Glutamatergic neuron (in vitro differentiated cells): ENCODE data around the gene ACBD3. TPM values are rescaled to one million over a fixed set of nuclear protein-coding genes. Genes with fewer than 3 reads are reported as not detected.

ENCODE experiments used
- DNase-seq: peaks from one replicate; pipeline ENCODE4 v3.0.0; 2022
- H3K27ac Mint-ChIP-seq: one replicate; pipeline ENCODE4 v1.8.0; 2020; ENCODE audit warnings: mild to moderate bottlenecking, mixed read lengths, inconsistent platforms; ENCODE audit not compliant: unreplicated experiment
- H3K27me3 Mint-ChIP-seq: one replicate; pipeline ENCODE4 v1.8.0; 2020; ENCODE audit warnings: mild to moderate bottlenecking, moderate library complexity, mixed read lengths, inconsistent platforms; ENCODE audit not compliant: unreplicated experiment
- H3K36me3 Mint-ChIP-seq: one replicate; pipeline ENCODE4 v1.8.0; 2020; ENCODE audit warnings: mild to moderate bottlenecking, mixed read lengths, inconsistent platforms; ENCODE audit not compliant: unreplicated experiment
- H3K4me1 Mint-ChIP-seq: one replicate; pipeline ENCODE4 v1.8.0; 2020; ENCODE audit warnings: mild to moderate bottlenecking, low read depth, mixed read lengths, inconsistent platforms; ENCODE audit not compliant: unreplicated experiment
- H3K4me3 Mint-ChIP-seq: one replicate; pipeline ENCODE4 v1.8.0; 2020; ENCODE audit warnings: mild to moderate bottlenecking, mixed read lengths, inconsistent platforms; ENCODE audit not compliant: unreplicated experiment
- H3K9me3 Mint-ChIP-seq: one replicate; pipeline ENCODE4 v1.8.0; 2020; ENCODE audit warnings: mild to moderate bottlenecking, moderate library complexity, mixed read lengths, inconsistent platforms; ENCODE audit not compliant: unreplicated experiment
- CTCF ChIP-seq: fragments of 200-600 bp; sonication (generic); IDR thresholded peaks from one replicate; pipeline ENCODE4 v1.5.0; 2021; ENCODE audit not compliant: partially characterized antibody, unreplicated experiment
- total RNA-seq: library from RNA; stranded (reverse); fragmentation: NEBNext Ultra II Directional; extraction: Animal tissue kit (Norgen Biotek cat#: 25700); gene quantifications from one replicate; pipeline ENCODE4 v1.2.1, GENCODE V29; 2021; ENCODE audit not compliant: unreplicated experiment

The ACBD3 gene
- total RNA-seq, 1 donor from 2014 or later, result 33.7 TPM

GRCh38 chr1:226111883-226112261 lies 74.7 kb downstream of the ACBD3 start:
- Mint-ChIP-seq H3K4me1 (peaks cover 27% of the 10 kb centered on the region), H3K36me3 (no peaks in the 10 kb centered on the region), H3K27me3 (peaks cover 10% of the 10 kb centered on the region), H3K9me3 (peaks cover 15% of the 10 kb centered on the region), H3K27ac (no peak overlapping the region), H3K4me3 (peak overlapping the region; percentile 68)
- no peak for TF ChIP-seq CTCF
- no peak for DNase-seq

GRCh38 chr1:226111098-226111882 lies 75.3 kb downstream of the ACBD3 start:
- peaks cover 15% of the 10 kb centered on the region for H3K9me3 Mint-ChIP-seq
- no peaks in the 10 kb centered on the region for H3K36me3 Mint-ChIP-seq
- peaks cover 10% of the 10 kb centered on the region for H3K27me3 Mint-ChIP-seq
- H3K4me1 Mint-ChIP-seq, result peaks cover 27% of the 10 kb centered on the region
- peak overlapping the region; percentile 68 for H3K4me3 Mint-ChIP-seq
- H3K27ac Mint-ChIP-seq, result peak overlapping the region; percentile 48
- TF ChIP-seq CTCF, result no peak
- DNase-seq, result no peak

GRCh38 chr1:226110249-226111097 lies 76.1 kb downstream of the ACBD3 start:
- Mint-ChIP-seq H3K27me3 (peaks cover 10% of the 10 kb centered on the region), H3K9me3 (peaks cover 14% of the 10 kb centered on the region), H3K4me1 (peaks cover 27% of the 10 kb centered on the region), H3K36me3 (no peaks in the 10 kb centered on the region), H3K4me3 (peak overlapping the region; percentile 68), H3K27ac (peak overlapping the region; percentile 48)
- DNase-seq, result peak; percentile 78
- no peak for TF ChIP-seq CTCF

GRCh38 chr1:226109829-226110248 lies 76.7 kb downstream of the ACBD3 start:
- no peak for TF ChIP-seq CTCF
- peaks cover 10% of the 10 kb centered on the region for H3K27me3 Mint-ChIP-seq
- peak; percentile 83 for DNase-seq
- H3K27ac Mint-ChIP-seq, result peak overlapping the region; percentile 98
- peaks cover 4% of the 10 kb centered on the region for H3K36me3 Mint-ChIP-seq
- H3K4me3 Mint-ChIP-seq, result peak overlapping the region; percentile 93
- peaks cover 14% of the 10 kb centered on the region for H3K9me3 Mint-ChIP-seq
- peaks cover 29% of the 10 kb centered on the region for H3K4me1 Mint-ChIP-seq
